Activated CD4-positive, alpha-beta T cell treated with anti-CD3 and anti-CD28 coated beads, Interleukin-2, amount 50 U/mL, for 1 hour (primary cell): ENCODE results near the gene AGTPBP1.
"Not testable (repeated sequence)": the region's sequence is repeated elsewhere in the genome, so short reads cannot be mapped to it uniquely, and the experiment has no call there.

Experiments used
- DNase-seq: peaks from one replicate; pipeline ENCODE4 v3.0.0-alpha.2; 2020

Gene AGTPBP1

GRCh38 chr9:85741875-85742596 lies at the start of gene AGTPBP1:
AGTPBP1 (minus strand) TSS chr9:85741954; CDS start chr9:85712533, 29,421 bp downstream.
- DNase-seq: peak; percentile 98

DNA sequence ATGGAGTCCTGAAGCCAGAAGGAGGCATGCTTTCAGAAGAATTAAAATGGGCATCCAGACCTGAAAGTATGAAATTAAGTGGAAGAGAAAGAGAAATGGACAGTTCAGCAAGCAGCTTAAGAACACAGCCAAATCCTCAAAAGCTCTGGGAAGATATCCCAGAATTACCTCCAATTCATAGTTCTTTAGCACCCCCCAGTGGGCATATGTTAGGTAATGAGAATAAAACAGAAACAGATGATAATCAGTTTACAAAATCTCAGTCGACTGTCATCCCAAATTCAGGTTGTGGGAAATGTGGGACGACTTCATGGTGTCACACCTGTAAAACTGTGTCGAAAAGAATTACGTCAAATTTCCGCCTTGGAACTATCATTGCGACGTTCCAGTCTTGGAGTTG lies 44.4 kb upstream of the AGTPBP1 start:
- DNase-seq: not testable (repeated sequence)

GRCh38 chr9:85773844-85774243 lies 32.1 kb upstream of the AGTPBP1 start:
- not testable (repeated sequence) for DNase-seq

DNA sequence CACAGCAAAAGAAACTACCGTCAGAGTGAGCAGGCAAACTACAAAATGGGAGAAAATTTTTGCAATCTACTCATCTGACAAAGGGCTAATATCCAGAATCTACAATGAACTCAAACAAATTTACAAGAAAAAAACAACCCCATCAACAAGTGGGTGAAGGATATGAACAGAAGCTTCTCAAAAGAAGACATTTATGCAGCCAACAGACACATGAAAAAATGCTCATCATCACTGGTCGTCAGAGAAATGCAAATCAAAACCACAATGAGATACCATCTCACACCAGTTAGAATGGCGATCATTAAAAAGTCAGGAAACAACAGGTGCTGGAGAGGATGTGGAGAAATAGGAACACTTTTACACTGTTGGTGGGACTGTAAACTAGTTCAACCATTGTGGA lies 20.0 kb upstream of the AGTPBP1 start:
- not testable (repeated sequence) for DNase-seq

DNA sequence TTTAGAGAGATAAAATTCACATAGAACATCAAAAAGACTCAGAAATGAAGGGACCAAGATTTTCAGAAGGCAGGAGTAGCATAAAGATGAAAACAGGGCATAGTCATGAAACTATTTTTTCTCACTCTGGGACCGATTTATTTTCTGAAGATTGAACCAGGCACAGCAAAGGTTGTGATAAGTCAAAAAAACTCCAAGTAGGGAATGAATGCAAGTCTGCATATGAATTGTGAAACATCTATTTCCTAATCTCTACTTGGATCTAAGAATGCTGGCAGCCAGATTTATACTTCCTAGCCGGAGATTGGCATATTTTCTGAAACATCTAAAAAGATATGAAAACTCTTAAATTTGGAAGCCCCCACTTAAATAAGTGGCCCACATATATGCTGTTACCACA lies 16.0 kb upstream of the AGTPBP1 start:
- not testable (repeated sequence) for DNase-seq

DNA sequence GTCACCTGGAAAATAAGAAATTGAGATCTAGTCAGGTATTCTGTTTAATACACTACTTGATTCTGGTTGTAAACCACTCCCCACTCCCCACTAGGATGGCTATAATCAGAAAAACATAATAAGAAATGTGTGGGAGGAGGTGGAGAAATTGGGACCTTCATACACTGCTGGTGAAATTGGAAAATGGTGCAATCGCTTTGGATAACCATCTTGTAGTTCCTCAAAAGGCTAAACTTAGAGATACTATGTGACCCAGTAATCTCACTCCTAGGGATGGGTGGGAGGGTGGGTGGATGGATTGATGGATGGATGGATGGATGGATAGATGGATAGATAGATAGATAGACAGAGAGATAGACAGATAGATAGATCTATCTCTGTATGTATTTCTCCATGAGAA lies 14.5 kb upstream of the AGTPBP1 start:
- not testable (repeated sequence) for DNase-seq

DNA sequence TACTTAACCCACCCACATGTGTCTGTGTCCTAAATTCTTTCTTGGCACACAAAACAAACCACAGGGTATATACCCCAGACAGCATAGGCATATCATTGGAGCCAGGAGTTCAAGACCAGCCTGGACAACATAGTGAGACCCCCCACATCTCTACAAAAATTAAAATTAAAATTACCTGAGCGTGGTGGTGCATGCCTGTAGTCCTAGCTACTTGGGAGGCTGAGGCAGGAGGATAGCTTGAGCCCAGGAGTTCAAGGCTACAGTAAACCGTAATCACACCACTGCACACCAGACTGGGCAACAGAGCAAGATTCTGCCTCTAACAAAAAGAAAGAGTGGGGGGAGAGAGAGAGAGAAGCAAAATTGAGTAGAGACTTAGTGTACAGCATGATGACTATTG lies 4.6 kb upstream of the AGTPBP1 start:
- DNase-seq: no peak

- DNase-seq: no peak
Observed at GRCh38 chr9:85745203-85745602, 3.4 kb upstream of the AGTPBP1 start.

GRCh38 chr9:85744480-85744879 lies 2.7 kb upstream of the AGTPBP1 start:
- DNase-seq: no peak

- no peak for DNase-seq
Observed at GRCh38 chr9:85743275-85744128, 1.7 kb upstream of the AGTPBP1 start.

GRCh38 chr9:85742597-85742936 lies 813 bp upstream of the AGTPBP1 start:
- DNase-seq: no peak

- peak; percentile 57 for DNase-seq
Observed at GRCh38 chr9:85741095-85741874, 469 bp downstream of the AGTPBP1 start.

- no peak for DNase-seq
Observed at GRCh38 chr9:85740787-85741094, 1.0 kb downstream of the AGTPBP1 start.

- DNase-seq: no peak
Observed at GRCh38 chr9:85738509-85738908, 3.2 kb downstream of the AGTPBP1 start.

- DNase-seq: no peak
Observed at GRCh38 chr9:85737671-85738070, 4.1 kb downstream of the AGTPBP1 start.

GRCh38 chr9:85730916-85731630 lies 10.7 kb downstream of the AGTPBP1 start:
- DNase-seq: no peak

DNA sequence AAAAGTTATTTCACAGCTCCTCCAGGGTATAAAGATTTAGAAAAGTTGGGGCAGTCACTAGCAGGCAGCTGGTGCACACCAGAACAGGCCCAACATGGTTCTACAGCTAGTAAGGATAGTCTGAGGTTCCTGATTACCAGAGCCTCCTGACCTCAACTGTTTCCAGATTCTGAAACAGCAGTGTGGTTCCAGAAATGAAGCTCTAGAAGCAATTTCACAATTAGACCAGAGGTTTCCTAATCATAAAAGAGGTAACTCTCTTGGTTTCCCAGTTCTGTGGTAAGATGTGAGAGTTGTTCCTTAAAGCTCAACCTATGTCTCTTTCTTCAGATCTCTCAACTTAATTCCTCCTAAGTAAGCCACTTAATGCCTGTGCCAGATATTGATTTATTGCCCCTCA lies 11.9 kb downstream of the AGTPBP1 start:
- no peak for DNase-seq

DNA sequence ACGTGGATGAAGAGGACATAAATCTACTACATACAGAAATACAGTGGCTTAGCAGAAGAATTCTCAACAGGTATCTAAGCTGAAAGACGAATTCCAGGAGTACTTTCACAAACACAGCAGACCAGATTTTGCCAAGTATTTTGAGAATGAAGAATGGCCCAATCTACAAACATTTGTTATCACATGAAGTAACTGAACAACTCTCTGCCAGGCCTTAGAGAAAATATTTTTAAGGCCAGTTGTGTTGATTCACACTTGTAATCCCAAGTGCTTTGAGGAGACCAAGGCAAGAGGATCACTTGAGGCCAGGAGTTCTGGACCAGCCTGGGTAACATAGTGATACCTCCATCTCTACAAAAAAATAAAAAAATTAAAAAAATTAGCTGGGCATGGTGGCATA lies 14.3 kb downstream of the AGTPBP1 start:
- no peak for DNase-seq

GRCh38 chr9:85726737-85727136 lies 15.0 kb downstream of the AGTPBP1 start:
- DNase-seq: no peak

DNA sequence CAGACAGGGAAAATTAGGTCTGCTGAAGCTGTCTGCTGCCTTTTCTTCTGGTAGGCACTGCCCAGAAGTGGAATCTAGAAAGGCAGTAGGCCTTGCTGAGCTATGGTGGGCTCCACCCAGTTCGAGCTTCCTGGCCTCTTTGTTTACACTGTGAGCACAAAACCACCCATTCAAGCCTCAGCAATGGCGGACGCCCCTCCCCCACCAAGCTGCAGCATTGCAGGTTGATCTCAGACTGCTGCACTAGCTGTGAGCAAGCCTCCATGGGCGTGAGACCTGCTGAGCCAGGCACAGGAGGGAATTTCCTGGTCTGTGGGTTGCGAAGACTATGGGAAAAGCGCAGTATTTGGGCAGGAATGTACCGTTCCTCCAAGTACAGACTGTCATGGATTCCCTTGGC lies 18.5 kb downstream of the AGTPBP1 start:
- DNase-seq: peak; percentile 59

- DNase-seq: not testable (repeated sequence)
Observed at GRCh38 chr9:85719411-85719810, 22.3 kb downstream of the AGTPBP1 start.

GRCh38 chr9:85717818-85718217 lies 23.9 kb downstream of the AGTPBP1 start:
- DNase-seq: not testable (repeated sequence)

- no peak for DNase-seq
Observed at GRCh38 chr9:85717220-85717619, 24.5 kb downstream of the AGTPBP1 start.
